HepG2 (cell line): Measurements from ENCODE around the gene SLC25A36. TPM values are rescaled to one million over a fixed set of nuclear protein-coding genes. Genes with fewer than 3 reads are reported as not detected.

Experiments
- ATAC-seq: fragments of 200-7000 bp; cut with Tn5 transposase; 3 replicates; pipeline ENCODE4 v1.9.1; 2020; ENCODE audit warnings: mild to moderate bottlenecking, moderate library complexity
- BruUV-seq: library from RNA; stranded (reverse); fragments of 400-500 nt; replicated peaks from 2 replicates; lab custom pipeline; 2021; lab: Mats Ljungman, UMichigan
- CTCF ChIA-PET: fragments of 300-600 bp; formaldehyde crosslinking; extraction: SDS; loops from one replicate; lab custom pipeline; 2021; ENCODE audit warnings: low total read pairs, inconsistent platforms, low intra/inter-chr PET ratio; lab: Yijun Ruan, JAX
- POLR2A ChIA-PET: fragments of 350-600 bp; sonication (Branson Sonifier 250); formaldehyde crosslinking; loops from one replicate; lab custom pipeline; 2020; ENCODE audit warnings: antibody characterized with exemption, inconsistent platforms; lab: Yijun Ruan, JAX
- DNase-seq: peaks from one replicate; pipeline ENCODE4 v3.0.0-alpha.2; 2015; ENCODE audit warnings: low spot score
- FAIRE-seq: peaks from 3 replicates; lab custom pipeline; 2011; peaks lifted over from hg19 to GRCh38; lab: Jason Lieb, UNC
- H2AFZ ChIP-seq: one replicate; pipeline ENCODE4 v1.6.1; 2011; ENCODE audit warnings: low read length, inconsistent platforms
- H3K27ac ChIP-seq: fragments of 300-600 bp; 3 replicates; pipeline ENCODE4 v1.8.0; 2011; ENCODE audit warnings: mixed run types, mild to moderate bottlenecking, mixed read lengths, low read length, inconsistent platforms; ENCODE audit not compliant: insufficient read depth; ENCODE audit errors: extremely low read length
- H3K27me3 ChIP-seq, 2 experiments: fragments of 200-600 bp in 1 of 2; 2 replicates in 1 of 2; 3 replicates in 1 of 2; pipeline versions ENCODE4 v1.6.0 to v1.8.0; 2011; ENCODE audit warnings: low read length in 2 of 2, mild to moderate bottlenecking in 2 of 2, moderate library complexity in 2 of 2, inconsistent platforms in 1 of 2; ENCODE audit not compliant: insufficient read depth in 2 of 2, control insufficient read depth in 1 of 2
- H3K36me3 ChIP-seq, 2 experiments: fragments of 200-600 bp in 1 of 2; replicated peaks in 1 of 2; 2 replicates in 1 of 2; 3 replicates in 1 of 2; pipeline versions ENCODE4 v1.5.1 to v1.8.0; 2011; ENCODE audit warnings: low read length in 2 of 2, inconsistent platforms in 1 of 2; ENCODE audit not compliant: insufficient read depth in 2 of 2, control insufficient read depth in 1 of 2
- H3K4me1 ChIP-seq: 2 replicates; pipeline ENCODE4 v1.5.1; 2012; ENCODE audit warnings: low read length, inconsistent platforms; ENCODE audit not compliant: insufficient read depth
- H3K4me2 ChIP-seq: 2 replicates; pipeline ENCODE4 v1.6.0; 2011; ENCODE audit warnings: low read depth, low read length, inconsistent platforms
- H3K4me3 ChIP-seq, 3 experiments: fragments of 200-600 bp in 1 of 3; sonication (generic), shearing (Covaris generic) in 1 of 3; replicated peaks in 1 of 3; 2 replicates each; pipeline ENCODE4 v1.5.1; 2011 to 2016; ENCODE audit warnings: low read length in 3 of 3, inconsistent platforms in 2 of 3, low read depth in 2 of 3, mild to moderate bottlenecking in 2 of 3, control low read depth in 1 of 3, mixed read lengths in 1 of 3; ENCODE audit not compliant: insufficient read depth in 1 of 3
- H3K79me2 ChIP-seq: one replicate; pipeline ENCODE4 v1.6.1; 2011; ENCODE audit warnings: low read length, inconsistent platforms; ENCODE audit not compliant: insufficient read depth
- H3K9ac ChIP-seq: 2 replicates; pipeline ENCODE4 v1.6.0; 2011; ENCODE audit warnings: mild to moderate bottlenecking, low read depth, low read length, inconsistent platforms; ENCODE audit not compliant: insufficient read depth
- H3K9me3 ChIP-seq: 2 replicates; pipeline ENCODE4 v1.5.1; 2012; ENCODE audit warnings: mild to moderate bottlenecking, low read length
- H4K20me1 ChIP-seq: 2 replicates; pipeline ENCODE4 v1.6.0; 2011; ENCODE audit warnings: inconsistent platforms, mild to moderate bottlenecking, low read length, moderate library complexity; ENCODE audit not compliant: insufficient read depth
- ADNP ChIP-seq: sonication (generic); formaldehyde crosslinking; IDR thresholded peaks from 2 replicates; pipeline ENCODE4 v1.4.0; 2020; ENCODE audit warnings: missing genetic modification reagents
- ATAD3A ChIP-seq: sonication (generic); formaldehyde crosslinking; IDR thresholded peaks from 2 replicates; pipeline ENCODE4 v1.4.0; 2020; ENCODE audit warnings: missing genetic modification reagents
- CBFB ChIP-seq: sonication (generic); formaldehyde crosslinking; IDR thresholded peaks from 2 replicates; pipeline ENCODE4 v1.4.0; 2020; ENCODE audit warnings: missing genetic modification reagents
- CHD2 ChIP-seq: IDR thresholded peaks from 2 replicates; pipeline ENCODE4 v1.6.1; 2011; ENCODE audit warnings: low read depth, low read length, improper control_type of control experiment
- KDM5B ChIP-seq: sonication (generic); formaldehyde crosslinking; IDR thresholded peaks from 2 replicates; pipeline ENCODE4 v1.4.0; 2020; ENCODE audit warnings: missing genetic modification reagents, mild to moderate bottlenecking, borderline replicate concordance
- MAFG ChIP-seq: sonication (generic); formaldehyde crosslinking; IDR thresholded peaks from 2 replicates; pipeline ENCODE4 v1.5.1; 2020; ENCODE audit warnings: mild to moderate bottlenecking, missing genetic modification reagents
- PRMT3 ChIP-seq: sonication (generic); formaldehyde crosslinking; IDR thresholded peaks from 2 replicates; pipeline ENCODE4 v1.8.1; 2022; ENCODE audit warnings: low read depth, mild to moderate bottlenecking, moderate library complexity, missing genetic modification reagents, borderline replicate concordance
- REST ChIP-seq, 2 experiments: IDR thresholded peaks; 2 replicates each; pipeline ENCODE4 v1.6.1; 2011 to 2012; ENCODE audit warnings: low read length in 2 of 2, borderline replicate concordance in 1 of 2, low read depth in 1 of 2, mild to moderate bottlenecking in 1 of 2, moderate library complexity in 1 of 2
- RNF2 ChIP-seq: fragments of 450-650 bp; conservative IDR thresholded peaks from 2 replicates; pipeline ENCODE4 v1.6.1; 2016; ENCODE audit warnings: low read depth
- TCF7 ChIP-seq: sonication (generic); IDR thresholded peaks from 2 replicates; pipeline ENCODE4 v1.6.1; 2016; ENCODE audit warnings: antibody characterized with exemption, low read depth
- ZMAT3 ChIP-seq: sonication (generic); formaldehyde crosslinking; conservative IDR thresholded peaks from 2 replicates; pipeline ENCODE4 v1.7.0; 2021; ENCODE audit warnings: missing genetic modification reagents
- ZNF12 ChIP-seq: sonication (generic); formaldehyde crosslinking; IDR thresholded peaks from 2 replicates; pipeline ENCODE4 v1.5.0; 2020; ENCODE audit warnings: missing genetic modification reagents
- ZNF296 ChIP-seq: sonication (generic); formaldehyde crosslinking; conservative IDR thresholded peaks from 2 replicates; pipeline ENCODE4 v1.5.0; 2020; ENCODE audit warnings: mild to moderate bottlenecking, missing genetic modification reagents
- ZNF33A ChIP-seq: sonication (generic); formaldehyde crosslinking; IDR thresholded peaks from 2 replicates; pipeline ENCODE4 v1.5.1; 2020; ENCODE audit warnings: missing genetic modification reagents, mild to moderate bottlenecking, moderate library complexity, borderline replicate concordance
- ZNF746 ChIP-seq: sonication (generic); formaldehyde crosslinking; IDR thresholded peaks from 2 replicates; pipeline ENCODE4 v1.8.0; 2022; ENCODE audit warnings: mild to moderate bottlenecking, missing genetic modification reagents
- ZNF83 ChIP-seq: sonication (generic); formaldehyde crosslinking; IDR thresholded peaks from 2 replicates; pipeline ENCODE4 v1.4.0; 2020; ENCODE audit warnings: missing genetic modification reagents, mild to moderate bottlenecking, borderline replicate concordance
- WGBS: methylation state at CpG from one replicate; pipeline ENCODE4 v1.1.6; 2017; ENCODE audit warnings: low lambda C conversion rate; 5-methylcytosine and 5-hydroxymethylcytosine counted together
- in situ Hi-C: cut with HindIII; loops from 2 replicates; pipeline ENCODE4 v1.10.0; 2017; ENCODE audit warnings: low pct_unique_long_range_greater_than_20kb; ENCODE audit not compliant: extremely low pct_ligation_motif_present
- intact Hi-C: fragments of 100-400 bp; cut with micrococcal nuclease; formaldehyde crosslinking; loops from one replicate; pipeline ENCODE4 v1.10.0; 2022; ENCODE audit not compliant: unreplicated experiment
- polyA plus RNA-seq, 8 experiments: library from polyadenylated mRNA; depleted of rRNA in 3 of 8; stranded (reverse) in 7 of 8; unstranded in 1 of 8; fragments of >200 nt; fragmentation: Illumina TruSeq in 4 of 8; extraction: Trizol in 4 of 8; gene quantifications; 2 replicates each; pipeline versions ENCODE4 v1.2.1 to v1.2.3, GENCODE V29; 2011 to 2016; ENCODE audit warnings: low read depth in 4 of 8, missing spikeins in 1 of 8, mixed read lengths in 1 of 8; ENCODE audit not compliant: insufficient read depth in 1 of 8
- total RNA-seq, 5 experiments: library from RNA; depleted of rRNA; stranded (reverse); fragments of >200 nt; fragmentation: Illumina TruSeq; extraction: Trizol; gene quantifications; 2 replicates each; pipeline ENCODE4 v1.2.3, GENCODE V29; 2016; ENCODE audit warnings: low read depth in 1 of 5

SLC25A36 gene
- total and polyA plus RNA-seq, 2 of the 13 experiments (the other 11 are each of a cell fraction or from before 2014, with no cell fraction given): 30.6 to 85.6 TPM

- intact Hi-C loops (loop anchor here (1.0 kb wide), 2 partner anchors 94 to 180 kb away; no protein-coding TSS in a partner anchor), in situ Hi-C loops (no loop called here)
- no peaks in the 10 kb centered on the region for H4K20me1 ChIP-seq
- no peaks in the 10 kb centered on the region for H3K4me1 ChIP-seq
- no peak for TF ChIP-seq MAFG (CRISPR knock-in tag)
- POLR2A ChIA-PET: no interaction called here
- H3K27me3 ChIP-seq: peaks cover 0 to 8% of the 10 kb centered on the region in 2 experiments; a peak in 2 of 5 replicates
- H3K79me2 ChIP-seq: no peaks in the 10 kb centered on the region
- H2AFZ ChIP-seq: no peak overlapping the region
- BruUV-seq: no TSS peak
- ATAC-seq: no peak
- H3K9me3 ChIP-seq: no peaks in the 10 kb centered on the region
- H3K4me2 ChIP-seq: no peak overlapping the region
- 0% methylated on average over 4 of the region's 4 CpGs for WGBS
- no peak for DNase-seq
- H3K36me3 ChIP-seq: no peaks in the 10 kb centered on the region
- no peak overlapping the region for H3K27ac ChIP-seq
- no peak overlapping the region for H3K9ac ChIP-seq
- FAIRE-seq: no peak
- CTCF ChIA-PET: interaction anchor here (3.7 kb wide), 1 partner anchor 180 kb away, joined by 41 read pairs; no protein-coding TSS in a partner anchor
- no peak overlapping the region for H3K4me3 ChIP-seq
Measured at GRCh38 chr3:141011997-141012262, 70.3 kb downstream of the SLC25A36 start.

GRCh38 chr3:141012571-141012970, 70.9 kb downstream of the SLC25A36 start:
- no peak for TF ChIP-seq ZNF83
- TF ChIP-seq ZMAT3 (CRISPR knock-in tag): no peak
- TF ChIP-seq TCF7: no peak
- TF ChIP-seq ATAD3A: no peak
- no peak for TF ChIP-seq ZNF33A (CRISPR knock-in tag)
- no peak for TF ChIP-seq REST (IDR thresholded peaks at IDR 0.05; ENCODE audit: borderline replicate concordance in 1 of 2, low read depth in 1 of 2, low read length in 2 of 2)
- no peak for TF ChIP-seq RNF2
- no peak for TF ChIP-seq KDM5B
- TF ChIP-seq CBFB: no peak
- no peak for TF ChIP-seq PRMT3 (CRISPR knock-in tag)
- TF ChIP-seq ZNF12 (CRISPR knock-in tag): no peak
- TF ChIP-seq CHD2: no peak
- no peak for TF ChIP-seq ADNP (CRISPR knock-in tag)
- TF ChIP-seq ZNF746 (CRISPR knock-in tag): no peak
- TF ChIP-seq ZNF296 (CRISPR knock-in tag): no peak
- Histone ChIP-seq H3K9me3 (no peaks in the 10 kb centered on the region), H3K4me2 (no peak overlapping the region), H4K20me1 (no peaks in the 10 kb centered on the region), H3K27me3 (peaks cover 0 to 8% of the 10 kb centered on the region in 2 experiments; a peak in 2 of 5 replicates), H2AFZ (no peak overlapping the region), H3K79me2 (no peaks in the 10 kb centered on the region), H3K36me3 (no peaks in the 10 kb centered on the region), H3K27ac (no peak overlapping the region), H3K4me3 (no peak overlapping the region), H3K4me1 (no peaks in the 10 kb centered on the region), H3K9ac (no peak overlapping the region)
- FAIRE-seq (no peak), ATAC-seq (no peak), DNase-seq (no peak)
- no TSS peak for BruUV-seq
- ChIA-PET CTCF (interaction anchor here (3.7 kb wide), 1 partner anchor 179 kb away, joined by 41 read pairs; no protein-coding TSS in a partner anchor), POLR2A (no interaction called here)
- intact Hi-C loops: no loop called here
- in situ Hi-C loops: no loop called here
- WGBS: 50% methylated on average over 2 of the region's 2 CpGs
